ENCODE data around the gene MYBPH. TPM values are rescaled to one million over a fixed set of nuclear protein-coding genes. Genes with fewer than 3 reads are reported as not detected.

Gene MYBPH
- total and polyA plus RNA-seq, 12 donors, result 0.64 TPM; not detected in 11

GRCh38 chr1:203206129-203206687 lies 30.6 kb upstream of the MYBPH start:
- H3K4me1 ChIP-seq (replicated peaks in 1 of 2), result no peaks in the 10 kb centered on the region
- no peaks in the 10 kb centered on the region for H3K36me3 ChIP-seq (replicated peaks in 1 of 2)
- DNase-seq, result no peak
- intact Hi-C loops (cut with DNase I), result no loop called here
- TF ChIP-seq CTCF (IDR thresholded peaks at IDR 0.05) (no peak), POLR2A (IDR thresholded peaks at IDR 0.05) (no peak)
- H3K27ac ChIP-seq, result no peak overlapping the region
- WGBS, 4 donors, result 82 to 89% (median 87%) methylated on average over 4 to 5 of the region's 5 CpGs
- H3K27me3 ChIP-seq, result no peaks in the 10 kb centered on the region
- H3K9me3 ChIP-seq (replicated peaks in 1 of 3), result no peaks in the 10 kb centered on the region
- H3K4me3 ChIP-seq, result no peak overlapping the region

GRCh38 chr1:203204756-203205155 lies 29.1 kb upstream of the MYBPH start:
- WGBS, 4 donors, result 77 to 94% (median 85%) methylated on average over 2 of the region's 2 CpGs
- no peaks in the 10 kb centered on the region for H3K36me3 ChIP-seq (replicated peaks in 1 of 2)

GRCh38 chr1:203202431-203203245 lies 27.0 kb upstream of the MYBPH start:
- Histone ChIP-seq H3K9me3 (replicated peaks in 1 of 3) (no peaks in the 10 kb centered on the region), H3K27me3 (no peaks in the 10 kb centered on the region), H3K4me3 (no peak overlapping the region), H3K36me3 (replicated peaks in 1 of 2) (no peaks in the 10 kb centered on the region), H3K27ac (peak overlapping the region in 1 of 5 donors; percentile 69), H3K4me1 (replicated peaks in 1 of 2) (no peaks in the 10 kb centered on the region)
- TF ChIP-seq POLR2A (IDR thresholded peaks at IDR 0.05), result no peak
- peak in 1 of 7 donors; percentile 24 for DNase-seq
- intact Hi-C loops (cut with DNase I), result no loop called here
- 80 to 85% (median 84%) methylated on average over 12 to 15 of the region's 15 CpGs for WGBS, 4 donors

More at GRCh38 chr1:203204756-203205155, 29.1 kb upstream of the MYBPH start:
- DNase-seq, result no peak
- intact Hi-C loops (cut with DNase I), result no loop called here
- H3K27ac ChIP-seq, result no peak overlapping the region
- no peaks in the 10 kb centered on the region for H3K9me3 ChIP-seq (replicated peaks in 1 of 3)
- no peaks in the 10 kb centered on the region for H3K4me1 ChIP-seq (replicated peaks in 1 of 2)
- no peak overlapping the region for H3K4me3 ChIP-seq
- no peak for TF ChIP-seq POLR2A (IDR thresholded peaks at IDR 0.05)
- TF ChIP-seq CTCF (IDR thresholded peaks at IDR 0.05), result no peak
- no peaks in the 10 kb centered on the region for H3K27me3 ChIP-seq

- no peak overlapping the region for H3K4me3 ChIP-seq
- H3K9me3 ChIP-seq (replicated peaks in 1 of 3), result no peaks in the 10 kb centered on the region
- no peaks in the 10 kb centered on the region for H3K27me3 ChIP-seq
- H3K27ac ChIP-seq, result no peak overlapping the region
- intact Hi-C loops (cut with DNase I), result no loop called here
- 76 to 96% (median 88%) methylated on average over 9 to 10 of the region's 10 CpGs for WGBS, 4 donors
- no peaks in the 10 kb centered on the region for H3K4me1 ChIP-seq (replicated peaks in 1 of 2)
- no peak for DNase-seq
- TF ChIP-seq POLR2A (IDR thresholded peaks at IDR 0.05), result no peak
- TF ChIP-seq CTCF (IDR thresholded peaks at IDR 0.05), result no peak
- no peaks in the 10 kb centered on the region for H3K36me3 ChIP-seq (replicated peaks in 1 of 2)
These were observed 26.0 kb upstream of the MYBPH start for GRCh38 chr1:203201516-203202205.

All from adrenal gland (tissue), 12 donors.